GM10266 (cell line): ENCODE data around the gene NFASC.

Experiments used
- DNase-seq: peaks from one replicate; pipeline ENCODE4 v3.0.0; 2012; ENCODE audit errors: extremely low spot score
- CTCF ChIP-seq: IDR thresholded peaks from 2 replicates; pipeline ENCODE4 v1.5.1; 2012; ENCODE audit warnings: mild to moderate bottlenecking, low read depth; ENCODE audit not compliant: control insufficient read depth, insufficient read depth; ENCODE audit errors: missing control alignments

NFASC gene

GRCh38 chr1:205013683-205014367 lies 143.2 kb downstream of the NFASC start:
- DNase-seq: no peak
- TF ChIP-seq CTCF: no peak

- TF ChIP-seq CTCF: no peak
- no peak for DNase-seq
Measured at GRCh38 chr1:205014783-205015182, 144.1 kb downstream of the NFASC start.

DNA sequence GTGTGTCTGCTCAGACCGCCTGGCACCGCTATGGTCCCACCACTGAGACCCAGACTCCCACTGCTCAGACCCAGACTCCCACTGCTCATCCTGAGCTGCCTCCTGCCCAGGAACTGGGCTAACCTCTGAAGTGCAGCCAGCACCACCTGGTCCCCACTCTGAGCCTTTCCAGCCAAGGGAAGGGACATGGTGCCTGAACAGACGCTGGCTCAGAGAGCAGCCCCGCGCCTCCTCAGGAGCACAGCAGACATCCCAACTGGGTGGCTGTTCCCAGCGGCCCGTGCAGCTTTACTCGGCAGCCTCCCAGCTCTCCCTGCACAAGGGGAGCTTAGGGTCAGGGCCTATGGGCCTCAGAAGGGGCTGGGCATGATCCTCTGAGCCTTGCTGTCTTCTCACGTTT lies 144.6 kb downstream of the NFASC start:
- TF ChIP-seq CTCF: no peak
- no peak for DNase-seq

GRCh38 chr1:205016075-205016474 lies 145.4 kb downstream of the NFASC start:
- no peak for DNase-seq
- no peak for TF ChIP-seq CTCF

DNA sequence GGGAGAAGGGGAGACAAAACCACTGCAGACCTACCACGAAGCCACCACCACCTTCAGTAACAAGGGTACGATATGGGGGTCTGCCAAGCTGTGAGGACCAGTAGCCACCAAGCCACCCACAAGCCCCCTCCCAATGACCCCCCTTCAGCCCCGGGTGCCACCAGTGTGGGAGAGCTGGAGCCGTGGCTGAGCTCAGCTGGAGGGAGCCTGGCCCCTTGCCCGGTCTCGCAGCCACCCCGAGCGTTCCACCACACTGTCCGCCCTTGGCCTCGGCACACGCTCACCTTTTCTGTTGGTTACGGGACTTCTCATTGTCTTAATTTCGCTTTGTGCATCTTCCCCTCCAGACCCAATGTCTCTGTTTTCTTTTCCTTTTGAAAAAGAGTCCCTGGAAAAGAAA lies 145.9 kb downstream of the NFASC start:
- no peak for DNase-seq
- TF ChIP-seq CTCF: no peak

DNA sequence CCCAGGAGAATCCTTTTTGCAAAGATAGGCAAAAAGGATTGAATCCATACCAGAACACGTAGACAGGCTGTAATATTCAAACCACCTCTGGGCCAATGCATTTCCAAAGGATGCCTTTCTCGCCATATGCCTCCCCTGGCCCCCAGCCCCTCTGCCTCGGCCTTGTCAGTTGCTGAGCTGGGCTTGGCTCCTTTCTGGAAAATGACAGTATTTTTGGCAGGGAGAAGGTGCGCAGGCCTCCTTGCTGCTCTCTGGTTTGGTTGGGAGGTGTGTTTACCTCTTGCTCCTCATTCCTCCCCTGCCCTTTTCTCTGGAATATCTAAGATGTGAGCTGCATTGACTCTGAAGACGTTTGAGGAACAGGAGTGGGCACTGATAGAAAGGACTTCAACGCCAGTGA lies 146.3 kb downstream of the NFASC start:
- TF ChIP-seq CTCF: no peak
- DNase-seq: no peak

GRCh38 chr1:205017766-205018165 lies 147.1 kb downstream of the NFASC start:
- no peak for DNase-seq
- TF ChIP-seq CTCF: no peak
